Epithelial cell of proximal tubule (primary cell): Measurements from ENCODE around the gene ADAMTS16. TPM values are rescaled to one million over a fixed set of nuclear protein-coding genes. Genes with fewer than 3 reads are reported as not detected.
A peak's percentile ranks its signal among the peaks of the same experiment; 100 is the strongest.

Experiments
- DNase-seq: peaks from one replicate; pipeline ENCODE4 v3.0.0-alpha.2; 2011; ENCODE audit warnings: low read depth
- H3K4me3 ChIP-seq: 2 replicates; pipeline ENCODE4 v1.5.1; 2011; ENCODE audit warnings: low read depth, mild to moderate bottlenecking, low read length
- total RNA-seq: library from RNA; depleted of rRNA; stranded (reverse); fragments of >200 nt; gene quantifications from 2 replicates; pipeline ENCODE4 v1.2.3, GENCODE V29; 2015
- TF ChIP-seq, protein P1 (sequence below): conservative IDR thresholded peaks from 2 replicates; pipeline ENCODE4 v1.5.1; 2012; ENCODE audit warnings: low read depth, mild to moderate bottlenecking, low read length

The ADAMTS16 gene
- total RNA-seq, 1 donor from 2014 or later: under 0.01 TPM

GRCh38 chr5:5335107-5335506 is 195.0 kb downstream of the ADAMTS16 start:
- TF ChIP-seq, protein P1, sequence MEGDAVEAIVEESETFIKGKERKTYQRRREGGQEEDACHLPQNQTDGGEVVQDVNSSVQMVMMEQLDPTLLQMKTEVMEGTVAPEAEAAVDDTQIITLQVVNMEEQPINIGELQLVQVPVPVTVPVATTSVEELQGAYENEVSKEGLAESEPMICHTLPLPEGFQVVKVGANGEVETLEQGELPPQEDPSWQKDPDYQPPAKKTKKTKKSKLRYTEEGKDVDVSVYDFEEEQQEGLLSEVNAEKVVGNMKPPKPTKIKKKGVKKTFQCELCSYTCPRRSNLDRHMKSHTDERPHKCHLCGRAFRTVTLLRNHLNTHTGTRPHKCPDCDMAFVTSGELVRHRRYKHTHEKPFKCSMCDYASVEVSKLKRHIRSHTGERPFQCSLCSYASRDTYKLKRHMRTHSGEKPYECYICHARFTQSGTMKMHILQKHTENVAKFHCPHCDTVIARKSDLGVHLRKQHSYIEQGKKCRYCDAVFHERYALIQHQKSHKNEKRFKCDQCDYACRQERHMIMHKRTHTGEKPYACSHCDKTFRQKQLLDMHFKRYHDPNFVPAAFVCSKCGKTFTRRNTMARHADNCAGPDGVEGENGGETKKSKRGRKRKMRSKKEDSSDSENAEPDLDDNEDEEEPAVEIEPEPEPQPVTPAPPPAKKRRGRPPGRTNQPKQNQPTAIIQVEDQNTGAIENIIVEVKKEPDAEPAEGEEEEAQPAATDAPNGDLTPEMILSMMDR: no peak
- no peak overlapping the region for H3K4me3 ChIP-seq
- no peak for DNase-seq

- H3K4me3 ChIP-seq: no peak overlapping the region
Observed at GRCh38 chr5:5335700-5336264, 195.7 kb downstream of the ADAMTS16 start.

GRCh38 chr5:5339257-5339656 is 199.1 kb downstream of the ADAMTS16 start:
- TF ChIP-seq, protein P1: no peak
- no peak for DNase-seq
- no peak overlapping the region for H3K4me3 ChIP-seq

More at GRCh38 chr5:5335700-5336264, 195.7 kb downstream of the ADAMTS16 start:
- TF ChIP-seq, protein P1: no peak
- DNase-seq: peak; percentile 95

GRCh38 chr5:5340206-5340729 is 200.1 kb downstream of the ADAMTS16 start:
- peak; percentile 71 for DNase-seq
- TF ChIP-seq, protein P1: peak; percentile 70
- no peak overlapping the region for H3K4me3 ChIP-seq

- no peak overlapping the region for H3K4me3 ChIP-seq
- TF ChIP-seq, protein P1: no peak
- no peak for DNase-seq
Observed at GRCh38 chr5:5341531-5342292, 201.6 kb downstream of the ADAMTS16 start.

GRCh38 chr5:5342784-5343183 is 202.7 kb downstream of the ADAMTS16 start:
- DNase-seq: no peak
- H3K4me3 ChIP-seq: no peak overlapping the region
- TF ChIP-seq, protein P1: no peak
